Superior temporal gyrus (tissue), 1 donor: ENCODE measurements around the gene CPSF3.
"Not testable (repeated sequence)": the region's sequence is repeated elsewhere in the genome, so short reads cannot be mapped to it uniquely, and the experiment has no call there.

Source experiments
- DNase-seq: peaks from one replicate; pipeline ENCODE4 v3.0.0-alpha.2; 2016; ENCODE audit errors: extremely low spot score

CPSF3 gene

GRCh38 chr2:9466147-9466683 lies 42.8 kb downstream of the CPSF3 start:
- DNase-seq: no peak

GRCh38 chr2:9467687-9468086 lies 44.2 kb downstream of the CPSF3 start:
- no peak for DNase-seq

GRCh38 chr2:9471206-9471605 lies 47.8 kb downstream of the CPSF3 start:
- DNase-seq: peak; percentile 69

GRCh38 chr2:9472511-9472910 lies 49.1 kb downstream of the CPSF3 start:
- DNase-seq: no peak

GRCh38 chr2:9473308-9473984 lies 50.0 kb downstream of the CPSF3 start:
- no peak for DNase-seq

GRCh38 chr2:9473985-9474360 lies 50.5 kb downstream of the CPSF3 start:
- DNase-seq: peak; percentile 58

- DNase-seq: peak; percentile 71
These were observed 51.1 kb downstream of the CPSF3 start, which contains the start of gene IAH1 for GRCh38 chr2:9474361-9475057. Gene IAH1, plus strand, starts transcription at chr2:9474551. Its CDS starts 16 bp downstream, at chr2:9474567.

GRCh38 chr2:9477914-9478313 lies 54.5 kb downstream of the CPSF3 start:
- DNase-seq: peak; percentile 14

GRCh38 chr2:9478526-9478925 lies 55.1 kb downstream of the CPSF3 start:
- DNase-seq: peak; percentile 13

- DNase-seq: no peak
These were observed 56.7 kb downstream of the CPSF3 start for GRCh38 chr2:9480157-9480556.

- DNase-seq: no peak
These were observed 59.7 kb downstream of the CPSF3 start for GRCh38 chr2:9483107-9483506.

GRCh38 chr2:9484533-9484932 lies 61.1 kb downstream of the CPSF3 start:
- DNase-seq: no peak

- DNase-seq: no peak
These were observed 65.4 kb downstream of the CPSF3 start for GRCh38 chr2:9488583-9489547.

- no peak for DNase-seq
These were observed 67.3 kb downstream of the CPSF3 start for GRCh38 chr2:9490789-9491188.

- DNase-seq: no peak
These were observed 69.5 kb downstream of the CPSF3 start for GRCh38 chr2:9492927-9493326.

- DNase-seq: peak; percentile 65
These were observed 70.0 kb downstream of the CPSF3 start for GRCh38 chr2:9493478-9493877.

GRCh38 chr2:9494081-9494480 lies 70.6 kb downstream of the CPSF3 start:
- DNase-seq: no peak

GRCh38 chr2:9497017-9497416 lies 73.6 kb downstream of the CPSF3 start:
- no peak for DNase-seq

GRCh38 chr2:9498210-9498609 lies 74.8 kb downstream of the CPSF3 start:
- no peak for DNase-seq

- DNase-seq: no peak
These were observed 85.5 kb downstream of the CPSF3 start for GRCh38 chr2:9508931-9509330.

GRCh38 chr2:9513946-9514345 lies 90.5 kb downstream of the CPSF3 start:
- not testable (repeated sequence) for DNase-seq
